ENCODE results near the gene CNTFR.

- TF ChIP-seq CTCF (IDR thresholded peaks at IDR 0.05) (no peak), POLR2A (IDR thresholded peaks at IDR 0.05) (no peak), POLR2AphosphoS5 (IDR thresholded peaks at IDR 0.05) (no peak)
Observed at GRCh38 chr9:34635556-34635955, 46.0 kb upstream of the CNTFR start.
